DMS 273 treated with DMSO at 0.1 percent for 48 hours (cell line): Measurements from ENCODE around the gene SDK2.

ENCODE experiments used
- DNase-seq: peaks from one replicate; lab custom pipeline; 2025; lab: John Stamatoyannopoulos, UW

Gene SDK2

GRCh38 chr17:73586921-73587602 is 57.2 kb downstream of the SDK2 start:
- DNase-seq, result no peak

- no peak for DNase-seq
Observed at GRCh38 chr17:73586275-73586832, 57.9 kb downstream of the SDK2 start.

DNA sequence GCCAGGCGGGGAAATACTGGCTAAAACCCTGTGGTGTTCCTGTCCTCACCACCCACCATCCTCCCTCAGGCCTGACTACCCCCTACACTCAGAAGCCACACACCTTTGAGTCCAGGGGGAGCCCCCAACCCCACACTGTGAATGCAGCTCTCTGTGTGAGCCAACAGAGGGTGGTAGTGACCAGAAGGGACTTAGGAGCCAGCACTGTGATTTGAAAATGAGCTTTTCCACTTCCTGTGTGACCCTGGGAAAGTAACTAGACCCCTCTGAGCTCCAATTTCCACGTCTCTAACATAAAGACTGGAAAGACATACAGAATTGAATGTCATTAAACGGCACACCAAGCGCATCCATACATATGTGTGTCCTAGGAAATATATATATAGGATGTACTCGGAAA is 58.7 kb downstream of the SDK2 start:
- no peak for DNase-seq

DNA sequence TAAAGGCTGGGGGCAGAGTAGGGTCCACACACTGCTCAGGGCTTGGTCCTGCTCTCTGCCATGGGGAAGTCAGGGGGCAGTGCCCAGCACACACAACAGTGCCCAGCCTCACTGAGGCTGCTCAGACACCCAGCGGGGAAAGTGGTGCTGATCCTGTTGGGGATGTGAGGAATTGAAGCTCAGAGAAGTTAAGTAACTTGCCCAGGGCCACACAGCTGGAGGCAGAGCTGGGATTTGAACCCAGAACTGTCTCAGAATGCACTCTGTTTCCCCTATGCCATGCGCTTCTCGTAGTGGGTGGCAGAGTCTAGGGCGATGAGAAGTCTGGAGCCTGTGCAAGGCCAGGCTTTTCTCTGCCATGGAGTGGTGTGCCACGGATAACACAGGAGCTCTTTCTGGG is 59.3 kb downstream of the SDK2 start:
- DNase-seq, result no peak

DNA sequence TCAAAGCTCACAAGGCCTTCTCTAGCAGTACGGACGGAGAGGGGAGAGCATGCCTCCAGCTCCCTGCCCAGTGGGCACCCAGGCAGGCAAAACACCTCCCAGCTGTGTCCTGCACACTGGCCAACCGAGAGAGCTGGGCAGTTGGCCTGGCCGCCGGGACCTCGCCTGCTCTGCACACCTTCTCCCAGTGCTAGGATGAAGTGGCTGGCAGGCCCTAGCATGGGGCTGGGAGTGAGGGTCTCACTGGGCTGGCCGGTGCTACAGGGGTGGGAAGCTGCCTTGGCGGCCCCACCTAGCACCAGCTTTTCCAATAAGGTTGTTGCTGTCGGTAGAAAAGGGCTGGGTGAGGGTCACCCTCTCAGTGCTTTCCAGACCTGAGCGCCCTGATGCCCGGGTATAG is 60.2 kb downstream of the SDK2 start:
- DNase-seq, result no peak

DNA sequence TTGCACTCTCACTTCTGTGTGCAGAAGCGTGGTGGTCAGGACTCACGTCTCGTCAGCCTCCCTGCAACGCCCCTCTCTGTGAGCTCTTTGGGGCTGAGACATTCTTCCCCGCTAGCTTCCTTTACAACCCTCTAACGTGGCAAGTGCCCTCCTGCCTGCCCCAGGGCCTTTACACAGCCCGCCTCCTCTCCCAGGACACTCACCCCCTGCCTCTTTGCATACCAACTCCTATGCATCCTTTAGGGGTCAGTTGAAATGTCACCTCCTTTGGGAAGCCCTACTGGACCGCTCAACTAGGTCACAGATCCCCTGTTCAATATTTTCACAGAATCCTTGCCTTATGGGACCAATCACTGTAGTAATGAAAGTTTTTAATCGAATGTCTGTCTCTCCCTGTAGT is 61.4 kb downstream of the SDK2 start:
- no peak for DNase-seq

GRCh38 chr17:73582359-73582758 is 61.9 kb downstream of the SDK2 start:
- no peak for DNase-seq

DNA sequence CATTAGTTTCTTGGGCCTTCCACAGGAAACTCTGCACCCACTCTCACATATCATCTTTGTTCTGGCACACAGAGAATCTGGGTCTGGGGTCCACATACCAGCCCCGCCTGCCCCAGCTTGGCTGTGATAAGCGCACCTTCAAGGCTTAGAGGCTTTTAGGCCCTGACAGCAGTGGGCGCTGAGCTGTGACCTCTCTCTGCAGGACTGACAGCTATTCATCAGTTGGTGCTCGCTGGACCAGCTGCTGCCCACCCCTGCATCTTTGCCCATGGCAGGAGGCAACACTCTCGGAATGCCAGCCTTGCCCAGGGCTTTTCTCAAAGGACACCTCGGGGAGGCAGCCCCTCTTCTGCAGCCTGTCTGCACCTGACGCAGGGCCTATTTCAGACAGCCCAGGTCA is 62.9 kb downstream of the SDK2 start:
- DNase-seq, result no peak

GRCh38 chr17:73580073-73580710 is 64.1 kb downstream of the SDK2 start:
- no peak for DNase-seq

- no peak for DNase-seq
Observed at GRCh38 chr17:73576556-73577098, 67.6 kb downstream of the SDK2 start.

GRCh38 chr17:73575470-73576221 is 68.6 kb downstream of the SDK2 start:
- no peak for DNase-seq

- DNase-seq, result no peak
Observed at GRCh38 chr17:73571511-73572130, 72.6 kb downstream of the SDK2 start.

DNA sequence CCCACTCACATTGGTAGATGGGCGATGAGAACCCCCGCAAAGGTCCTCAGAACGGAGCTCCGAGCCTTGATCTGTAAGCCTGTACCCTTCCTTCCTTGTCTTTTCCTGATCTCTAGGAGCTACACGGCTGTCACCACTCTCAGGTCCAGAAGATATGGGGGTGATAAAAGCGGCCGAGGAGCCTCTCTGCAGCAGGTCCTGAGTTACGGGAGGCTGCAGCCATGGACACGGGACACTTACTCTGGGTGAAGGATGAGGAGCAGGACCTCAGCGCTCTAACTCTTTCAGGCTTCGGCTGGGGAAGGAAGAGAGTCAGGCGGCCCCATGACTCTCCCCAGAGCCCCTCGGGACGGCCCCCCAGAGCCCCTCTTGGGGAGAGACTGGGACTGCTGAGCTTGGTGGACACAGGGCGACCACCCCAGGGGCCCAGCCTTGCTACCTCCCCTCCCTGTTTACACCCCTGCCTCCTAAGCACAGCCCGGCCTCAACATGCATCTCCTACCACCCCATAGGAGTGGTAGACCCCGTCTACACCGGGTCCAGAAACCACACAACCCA is 74.4 kb downstream of the SDK2 start:
- no peak for DNase-seq

- DNase-seq, result no peak
Observed at GRCh38 chr17:73568934-73569333, 75.3 kb downstream of the SDK2 start.

GRCh38 chr17:73566905-73567782 is 77.1 kb downstream of the SDK2 start:
- no peak for DNase-seq

DNA sequence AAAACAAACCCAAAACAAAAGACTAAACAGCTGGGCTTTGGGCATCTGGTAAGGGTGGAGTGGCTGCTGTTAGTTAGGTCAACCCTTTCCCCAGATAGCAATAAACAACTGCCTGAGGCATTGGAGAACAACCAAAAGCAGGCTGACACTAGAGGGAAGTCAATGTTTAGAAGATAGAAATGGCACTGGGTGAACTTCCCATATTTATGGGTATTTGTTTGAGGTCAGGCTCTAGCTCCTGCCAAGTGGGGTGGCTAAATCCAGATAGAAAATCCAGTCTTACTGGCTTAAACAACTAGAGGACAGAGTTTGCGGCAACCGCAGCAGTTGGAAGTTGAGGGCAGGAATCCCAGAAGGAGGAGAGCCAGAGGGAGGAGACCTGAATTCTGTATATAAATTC is 79.4 kb downstream of the SDK2 start:
- DNase-seq, result no peak

DNA sequence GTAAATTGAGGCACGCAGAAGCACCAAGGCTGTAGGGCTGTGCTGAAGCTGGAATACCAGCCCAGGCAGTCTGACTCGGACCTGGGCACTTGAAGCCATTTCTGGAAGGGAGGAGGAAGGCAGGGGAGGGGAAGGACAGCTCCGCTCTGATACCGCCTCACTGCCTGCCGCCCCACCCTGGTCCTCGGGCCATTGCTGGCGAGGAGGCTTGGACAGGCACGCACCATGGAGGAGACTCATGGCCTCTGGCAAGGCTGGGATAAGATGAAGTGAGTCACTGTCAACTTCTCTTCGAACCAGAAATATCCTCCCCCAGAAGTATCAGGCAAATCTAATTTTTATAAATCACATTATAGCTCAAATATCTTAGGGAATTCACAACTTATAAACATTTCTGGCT is 81.3 kb downstream of the SDK2 start:
- no peak for DNase-seq

- no peak for DNase-seq
Observed at GRCh38 chr17:73561111-73561510, 83.1 kb downstream of the SDK2 start.

DNA sequence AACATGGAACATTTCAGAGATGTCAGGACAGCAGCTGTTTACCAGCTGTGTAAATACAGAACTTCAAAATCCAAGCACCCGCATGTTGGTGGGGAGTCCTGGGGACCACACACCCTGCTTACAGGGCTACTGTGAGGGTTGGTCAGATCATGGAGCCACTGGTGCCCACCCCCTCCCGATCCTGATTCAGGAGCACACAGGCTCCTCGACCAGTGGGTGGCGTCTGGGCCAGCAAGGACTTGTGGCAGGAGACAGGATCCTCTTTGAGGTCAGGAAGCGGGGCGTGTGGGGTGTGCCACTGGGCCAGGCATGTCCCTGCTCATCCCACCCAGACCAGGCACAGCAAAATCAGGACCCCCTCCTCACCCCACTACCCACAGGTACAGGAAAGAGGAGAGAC is 83.6 kb downstream of the SDK2 start:
- no peak for DNase-seq

DNA sequence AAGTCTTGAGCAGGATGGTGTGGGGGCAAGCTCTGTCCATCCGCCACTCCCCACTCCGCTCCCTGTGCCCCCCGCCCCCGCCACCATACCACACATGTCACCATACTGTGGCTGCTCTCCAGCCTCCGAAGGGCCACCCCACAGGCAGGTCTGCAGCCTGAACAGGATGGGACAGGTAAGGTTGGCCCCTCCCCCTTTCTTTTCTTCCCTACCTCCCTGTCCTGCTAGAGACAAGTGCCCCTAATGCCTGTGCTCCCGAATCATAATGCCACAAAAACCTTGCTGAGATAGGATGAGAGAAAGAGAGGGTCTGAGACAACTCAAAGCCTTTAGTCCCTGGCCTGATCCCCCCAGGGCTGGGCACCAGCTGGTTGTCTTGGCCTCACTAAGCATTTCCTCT is 84.7 kb downstream of the SDK2 start:
- no peak for DNase-seq
